Measurements from ENCODE around the gene ABCG5. TPM values are rescaled to one million over a fixed set of nuclear protein-coding genes. Genes with fewer than 3 reads are reported as not detected.

ABCG5 gene
- total RNA-seq, 2 experiments from 2014 or later, result not detected

- Histone ChIP-seq H3K27me3 (ENCODE audit: control insufficient read depth in 1 of 2, insufficient read depth in 2 of 2, low read length in 2 of 2) (no peaks in the 10 kb centered on the region), H3K9me3 (ENCODE audit: control insufficient read depth in 1 of 2, insufficient read depth in 1 of 2, low read length in 2 of 2) (no peaks in the 10 kb centered on the region), H3K4me1 (ENCODE audit: insufficient read depth, low read length) (peaks cover 6% of the 10 kb centered on the region), H3K36me3 (ENCODE audit: insufficient read depth, low read length) (no peaks in the 10 kb centered on the region), H3K4me3 (ENCODE audit: low read length) (no peak overlapping the region), H3K27ac (ENCODE audit: low read depth in 1 of 2, low read length in 2 of 2) (no peak overlapping the region)
- intact Hi-C loops (cut with DNase I, micrococcal nuclease), result no loop called here
- Mint-ChIP-seq H3K9me3 (no peaks in the 10 kb centered on the region), H3K4me3 (no peak overlapping the region), H3K27ac (no peak overlapping the region), H3K4me1 (ENCODE audit: low read depth) (peaks cover 9% of the 10 kb centered on the region), H3K27me3 (peaks cover 26% of the 10 kb centered on the region), H3K36me3 (ENCODE audit: low read depth) (no peaks in the 10 kb centered on the region)
- no peak for DNase-seq
- no peak for TF ChIP-seq CTCF (IDR thresholded peaks at IDR 0.05)
- no peak for ATAC-seq (ENCODE audit: poor library complexity)
- POLR2A ChIA-PET, result no interaction called here
- CTCF ChIA-PET, result no interaction called here
Measured at GRCh38 chr2:43880471-43880870, 41.8 kb upstream of the ABCG5 start.

- Histone ChIP-seq H3K27me3 (ENCODE audit: control insufficient read depth in 1 of 2, insufficient read depth in 2 of 2, low read length in 2 of 2) (peaks cover 0 to 2% of the 10 kb centered on the region in 2 experiments), H3K36me3 (ENCODE audit: insufficient read depth, low read length) (no peaks in the 10 kb centered on the region), H3K27ac (ENCODE audit: low read depth in 1 of 2, low read length in 2 of 2) (no peak overlapping the region), H3K4me3 (ENCODE audit: low read length) (no peak overlapping the region), H3K4me1 (ENCODE audit: insufficient read depth, low read length) (peaks cover 6% of the 10 kb centered on the region), H3K9me3 (ENCODE audit: control insufficient read depth in 1 of 2, insufficient read depth in 1 of 2, low read length in 2 of 2) (no peaks in the 10 kb centered on the region)
- no peaks in the 10 kb centered on the region for H3K36me3 Mint-ChIP-seq (ENCODE audit: low read depth)
- ChIA-PET POLR2A (no interaction called here), CTCF (interaction anchor here (0.7 kb wide), 1 partner anchor 381 kb away, joined by 3 read pairs; no protein-coding TSS in a partner anchor)
- H3K4me3 Mint-ChIP-seq, result no peak overlapping the region
- no peak for ATAC-seq (ENCODE audit: poor library complexity)
- intact Hi-C loops (cut with DNase I, micrococcal nuclease), result no loop called here
- peaks cover 9% of the 10 kb centered on the region for H3K4me1 Mint-ChIP-seq (ENCODE audit: low read depth)
- no peak for TF ChIP-seq CTCF (IDR thresholded peaks at IDR 0.05)
- no peak overlapping the region for H3K27ac Mint-ChIP-seq
- no peaks in the 10 kb centered on the region for H3K9me3 Mint-ChIP-seq
- H3K27me3 Mint-ChIP-seq, result peaks cover 31% of the 10 kb centered on the region
- no peak for DNase-seq
Measured at GRCh38 chr2:43879261-43879660, 40.6 kb upstream of the ABCG5 start.

- Mint-ChIP-seq H3K4me3 (no peak overlapping the region), H3K27me3 (peaks cover 38% of the 10 kb centered on the region), H3K4me1 (ENCODE audit: low read depth) (peaks cover 9% of the 10 kb centered on the region), H3K36me3 (ENCODE audit: low read depth) (no peaks in the 10 kb centered on the region), H3K27ac (no peak overlapping the region), H3K9me3 (no peaks in the 10 kb centered on the region)
- Histone ChIP-seq H3K27me3 (ENCODE audit: control insufficient read depth in 1 of 2, insufficient read depth in 2 of 2, low read length in 2 of 2) (peaks cover 0 to 2% of the 10 kb centered on the region in 2 experiments), H3K36me3 (ENCODE audit: insufficient read depth, low read length) (no peaks in the 10 kb centered on the region), H3K27ac (ENCODE audit: low read depth in 1 of 2, low read length in 2 of 2) (no peak overlapping the region), H3K4me3 (ENCODE audit: low read length) (no peak overlapping the region), H3K4me1 (ENCODE audit: insufficient read depth, low read length) (peaks cover 6% of the 10 kb centered on the region), H3K9me3 (ENCODE audit: control insufficient read depth in 1 of 2, insufficient read depth in 1 of 2, low read length in 2 of 2) (no peaks in the 10 kb centered on the region)
- TF ChIP-seq CTCF (IDR thresholded peaks at IDR 0.05), result peak; percentile 80
- POLR2A ChIA-PET, result no interaction called here
- CTCF ChIA-PET, result interaction anchor here (0.7 to 1.2 kb wide), 4 partner anchors 11 to 1078 kb away, joined by 3 to 7 read pairs (median 4); no protein-coding TSS in a partner anchor
- peak; percentile 14 to 65 (median 48) for DNase-seq
- intact Hi-C loops (cut with DNase I, micrococcal nuclease), result no loop called here
- peak; percentile 84 for ATAC-seq (ENCODE audit: poor library complexity)
Measured at GRCh38 chr2:43877782-43878464, 39.3 kb upstream of the ABCG5 start.

Data from CD4-positive, alpha-beta T cell (primary cell).